GM19328 (cell line): ENCODE measurements around the gene EID2.

ENCODE experiments used
- ATAC-seq: cut with Tn5 transposase; IDR thresholded peaks from one replicate; pipeline ENCODE4 v1.9.1; 2021; ENCODE audit warnings: mild to moderate bottlenecking, moderate library complexity; ENCODE audit not compliant: unreplicated experiment

EID2 gene

DNA sequence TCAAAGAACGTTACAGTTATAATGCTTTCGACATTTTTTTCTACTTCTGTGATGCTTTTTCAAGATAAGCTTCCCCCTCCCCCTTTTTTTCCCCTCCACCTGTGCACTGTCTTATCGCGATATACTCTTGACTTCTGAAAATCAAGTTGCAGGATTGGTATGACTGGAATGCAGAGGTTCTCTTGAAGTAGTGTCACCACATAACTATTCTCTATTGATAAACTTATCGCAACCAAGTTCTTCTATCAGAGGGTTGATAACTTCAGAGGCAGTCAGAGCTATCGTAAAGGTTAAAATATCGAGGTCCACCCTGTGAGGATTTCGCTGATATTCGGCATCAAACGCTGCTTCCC, 820 bp downstream of the EID2 start:
- no peak for ATAC-seq

DNA sequence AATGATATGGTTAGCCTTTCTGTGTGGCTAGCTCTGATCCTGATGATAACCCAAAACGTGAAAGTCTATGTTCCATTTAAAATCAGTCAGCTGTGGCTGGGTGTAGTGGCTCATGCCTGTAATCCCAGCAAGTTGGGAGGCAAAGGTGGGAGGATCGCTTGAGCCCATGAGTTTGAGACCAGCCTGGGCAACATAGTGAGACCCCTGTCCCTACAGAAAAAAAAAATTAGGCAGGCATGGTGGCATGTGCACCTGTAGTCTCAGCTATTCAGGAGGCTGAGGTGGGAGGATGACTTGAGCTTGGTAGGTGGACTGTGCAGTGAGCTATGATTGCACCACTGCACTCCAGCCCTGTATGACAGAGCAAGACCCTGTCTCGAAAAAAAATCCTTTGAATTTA, 6.2 kb downstream of the EID2 start:
- no peak for ATAC-seq

DNA sequence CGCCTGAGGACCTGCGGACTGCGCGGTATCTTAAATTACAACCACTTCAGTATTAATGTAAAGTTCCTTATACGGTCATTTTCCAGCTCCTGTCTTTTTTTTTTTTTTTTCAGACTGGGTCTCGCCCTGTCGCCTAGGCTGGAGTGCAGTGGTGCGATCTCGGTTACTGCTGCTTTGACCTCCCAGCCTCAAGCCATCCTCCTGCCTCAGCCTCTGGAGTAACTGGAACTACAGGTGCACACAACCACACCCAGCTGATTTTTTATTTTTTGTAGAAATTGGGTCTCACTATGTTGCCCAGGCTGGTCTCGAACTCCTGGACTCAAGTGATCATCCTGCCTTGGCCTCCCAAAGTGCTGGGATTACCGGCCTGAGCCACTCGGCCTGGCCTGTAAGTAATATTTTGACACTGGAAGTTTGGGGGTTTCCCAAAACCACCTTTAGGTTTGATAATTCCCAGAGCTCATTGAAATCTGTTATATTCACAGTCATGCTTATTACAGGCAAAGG, 6.9 kb downstream of the EID2 start:
- ATAC-seq, result no peak

GRCh38 chr19:39532233-39533002, 7.5 kb downstream of the EID2 start, which contains the start of gene EID2B:
Gene EID2B, minus strand, starts transcription at chr19:39532852. Its CDS starts 50 bp downstream, at chr19:39532802.
- ATAC-seq, result peak; percentile 78

DNA sequence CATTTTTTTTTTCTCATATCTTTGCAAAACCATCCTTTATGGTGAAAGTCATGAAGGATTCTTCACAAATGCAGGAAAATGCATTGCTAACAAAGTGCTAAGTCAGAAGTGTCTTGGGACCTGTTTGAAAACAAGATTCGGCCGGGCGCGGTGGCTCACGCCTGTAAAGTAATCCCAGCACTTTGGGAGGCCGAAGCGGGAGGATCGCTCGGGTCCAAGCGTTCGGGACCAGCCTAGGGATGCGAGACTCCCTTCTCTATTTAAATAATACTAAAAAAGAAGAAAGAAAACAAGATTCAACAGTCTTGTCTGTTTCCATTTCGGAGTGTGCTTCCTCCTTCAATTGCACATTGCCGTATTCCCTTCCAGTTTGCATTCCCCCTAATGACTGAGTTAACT, 8.1 kb downstream of the EID2 start:
- no peak for ATAC-seq

DNA sequence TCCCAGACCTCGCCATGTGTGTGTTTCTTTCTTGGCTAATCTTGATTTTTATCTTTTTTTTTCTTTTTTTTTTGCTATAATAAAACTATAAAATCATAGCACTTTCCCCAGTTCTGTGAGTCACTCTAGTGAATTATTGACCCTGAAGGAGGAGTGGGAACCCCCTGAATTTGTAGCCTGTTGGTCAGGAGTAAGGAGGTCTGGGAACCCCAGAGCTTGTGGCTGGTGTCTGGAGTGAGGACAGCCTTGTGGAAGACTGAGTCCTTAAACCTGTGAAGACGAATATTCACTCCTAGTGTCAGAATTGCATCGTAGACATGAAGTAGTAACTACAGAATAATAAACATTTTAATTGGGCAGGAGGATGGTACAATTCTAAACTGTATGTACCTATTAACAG, 14.8 kb downstream of the EID2 start:
- ATAC-seq, result no peak

DNA sequence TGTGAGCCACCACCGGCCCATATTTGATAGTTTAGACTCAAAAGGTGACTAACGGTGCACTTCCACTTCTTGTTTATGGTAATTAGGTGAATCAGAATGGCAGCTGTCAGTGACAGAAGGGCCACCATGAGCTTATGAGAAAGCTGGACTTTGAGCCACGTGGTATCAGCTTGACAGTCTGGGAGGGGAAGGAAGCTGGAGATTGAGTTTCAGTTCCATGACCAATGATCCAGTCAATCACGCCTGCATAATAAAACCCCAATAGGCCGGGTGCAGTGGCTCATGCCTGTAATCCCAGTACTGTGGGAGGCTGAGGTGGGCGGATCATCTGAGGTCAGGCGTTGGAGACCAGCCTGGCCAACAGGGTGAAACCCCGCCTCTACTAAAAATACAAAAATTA, 15.5 kb downstream of the EID2 start:
- ATAC-seq, result no peak

DNA sequence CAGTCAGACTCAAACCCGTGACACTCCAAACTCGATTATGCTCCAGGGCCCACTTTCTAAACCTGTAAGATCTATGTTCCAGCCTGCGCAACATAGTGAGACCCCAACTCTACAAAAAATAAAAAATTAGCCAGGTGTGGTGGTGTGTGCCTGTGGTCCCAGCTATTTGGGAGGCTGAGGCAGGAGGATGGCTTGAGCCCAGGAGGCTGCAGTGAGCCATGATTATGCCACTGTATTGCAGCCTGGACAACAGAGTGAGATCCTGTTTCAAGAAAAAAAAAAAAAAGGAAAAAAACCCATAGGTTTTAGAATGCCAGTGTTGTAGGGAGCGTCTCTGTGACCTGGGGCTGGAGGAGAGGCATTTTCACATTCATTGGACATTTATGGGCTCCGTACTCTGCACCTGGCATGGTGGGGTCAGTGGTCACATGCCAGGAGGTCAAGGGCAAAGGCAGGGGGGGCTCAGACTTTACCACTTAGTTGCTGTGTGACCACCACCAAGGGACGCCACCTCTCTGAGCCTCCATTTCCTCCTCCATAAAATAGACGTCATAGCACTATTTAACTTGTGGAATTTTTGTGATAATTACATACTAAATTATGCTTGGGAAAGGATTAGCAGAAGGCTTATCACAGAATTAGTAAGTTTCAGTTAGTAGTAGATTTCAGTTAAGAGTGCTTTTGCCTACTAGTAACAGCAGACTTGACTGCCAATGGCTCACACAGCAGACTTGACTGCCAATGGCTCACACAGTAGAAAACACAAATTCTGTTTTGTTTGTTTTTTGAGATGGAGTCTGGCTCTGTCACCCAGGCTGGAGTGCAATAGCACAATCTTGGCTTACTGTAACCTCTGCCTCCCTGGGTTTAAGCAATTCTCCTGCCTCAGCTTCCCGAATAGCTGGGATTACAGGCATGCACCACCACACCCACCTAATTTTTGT, 19.1 kb downstream of the EID2 start:
- no peak for ATAC-seq

DNA sequence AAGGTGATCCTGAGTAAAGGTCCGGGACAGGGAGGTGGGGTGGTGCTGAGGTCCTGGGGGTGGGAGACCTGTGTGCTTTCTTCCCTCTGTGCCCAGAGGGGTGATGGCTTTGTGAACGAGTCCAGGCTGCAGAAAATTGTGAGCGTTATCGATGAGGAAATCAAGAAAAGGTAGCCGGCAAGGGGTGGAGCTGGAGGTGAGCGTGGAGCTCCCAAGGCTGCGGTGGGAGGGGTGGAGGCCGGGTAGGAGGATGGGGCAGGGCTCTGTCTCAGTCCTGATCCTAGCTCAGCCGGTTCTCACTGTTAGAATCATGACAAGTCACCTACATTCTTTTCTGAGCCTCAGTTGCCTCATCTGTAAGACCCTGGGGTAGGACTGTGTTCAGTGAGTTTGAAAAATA, 21.0 kb downstream of the EID2 start:
- no peak for ATAC-seq

- no peak for ATAC-seq
These were observed 21.5 kb downstream of the EID2 start for GRCh38 chr19:39518458-39518857.

- no peak for ATAC-seq
These were observed 22.5 kb downstream of the EID2 start for GRCh38 chr19:39517432-39517831.

GRCh38 chr19:39516270-39516669, 23.7 kb downstream of the EID2 start:
- ATAC-seq, result no peak

- ATAC-seq, result no peak
These were observed 24.3 kb downstream of the EID2 start for GRCh38 chr19:39515551-39516191.

- no peak for ATAC-seq
These were observed 25.0 kb downstream of the EID2 start, which contains the start of gene SELENOV for GRCh38 chr19:39514840-39515550. Gene SELENOV, plus strand, starts transcription at chr19:39515139. Its CDS starts 74 bp downstream, at chr19:39515213.

DNA sequence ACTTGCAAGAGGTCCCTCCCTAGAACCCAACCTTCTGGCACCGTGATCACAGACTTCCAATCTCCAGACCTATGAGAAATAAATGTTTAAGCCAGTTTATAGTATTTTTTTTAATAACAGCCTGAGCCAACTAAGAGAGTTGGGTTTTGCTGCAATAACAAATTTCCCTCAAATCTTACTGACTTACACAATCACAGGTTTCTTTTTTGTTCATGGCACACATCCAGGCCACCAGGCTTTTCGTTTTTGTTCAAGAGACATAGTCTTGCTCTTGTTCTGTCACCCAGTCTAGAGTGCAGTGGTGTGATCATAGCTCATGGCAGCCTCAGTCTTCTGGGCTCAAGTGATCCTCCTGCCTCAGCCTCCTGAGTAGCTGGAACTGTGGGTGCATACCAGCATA, 27.0 kb downstream of the EID2 start:
- ATAC-seq, result no peak

DNA sequence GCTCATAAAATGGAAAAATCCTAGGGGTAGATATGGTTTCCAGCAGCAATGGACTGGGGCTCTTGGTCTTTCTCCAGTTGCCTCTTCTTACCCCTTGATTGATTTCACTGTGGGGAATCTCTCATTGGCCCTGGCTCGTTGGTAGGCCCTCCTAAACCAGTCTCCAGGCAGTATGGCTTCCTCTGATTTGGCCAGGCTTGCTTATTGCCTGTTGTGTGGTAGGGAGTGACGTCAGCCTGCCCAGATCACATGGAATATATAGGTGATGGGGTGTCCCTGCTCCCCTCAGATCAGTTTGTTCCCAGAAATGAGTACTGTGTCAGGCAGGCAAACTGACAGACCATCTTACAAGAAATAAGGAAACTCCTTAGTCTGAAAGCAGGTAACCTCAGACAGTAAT, 30.7 kb downstream of the EID2 start:
- ATAC-seq, result no peak

GRCh38 chr19:39508629-39509028, 31.3 kb downstream of the EID2 start:
- no peak for ATAC-seq

DNA sequence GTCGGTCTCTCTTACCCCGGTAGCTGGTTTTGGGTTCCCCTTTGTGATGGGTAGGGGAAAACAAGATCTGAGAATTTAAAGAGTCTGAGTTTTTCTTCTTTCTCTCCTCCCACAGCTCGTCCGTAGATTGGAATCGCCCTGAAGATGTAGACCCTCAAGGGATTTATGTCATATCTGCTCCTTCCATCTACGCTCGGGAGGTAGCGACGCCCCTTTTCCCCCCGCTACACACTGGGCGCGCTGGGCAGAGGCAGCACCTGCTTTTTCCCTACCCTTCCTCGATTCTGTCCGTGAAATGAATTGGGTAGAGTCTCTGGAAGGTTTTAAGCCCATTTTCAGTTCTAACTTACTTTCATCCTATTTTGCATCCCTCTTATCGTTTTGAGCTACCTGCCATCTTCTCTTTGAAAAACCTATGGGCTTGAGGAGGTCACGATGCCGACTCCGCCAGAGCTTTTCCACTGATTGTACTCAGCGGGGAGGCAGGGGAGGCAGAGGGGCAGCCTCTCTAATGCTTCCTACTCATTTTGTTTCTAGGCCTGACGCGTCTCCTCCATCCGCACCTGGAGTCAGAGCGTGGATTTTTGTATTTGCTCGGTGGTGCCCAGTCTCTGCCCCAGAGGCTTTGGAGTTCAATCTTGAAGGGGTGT, 32.1 kb downstream of the EID2 start:
- ATAC-seq, result no peak

DNA sequence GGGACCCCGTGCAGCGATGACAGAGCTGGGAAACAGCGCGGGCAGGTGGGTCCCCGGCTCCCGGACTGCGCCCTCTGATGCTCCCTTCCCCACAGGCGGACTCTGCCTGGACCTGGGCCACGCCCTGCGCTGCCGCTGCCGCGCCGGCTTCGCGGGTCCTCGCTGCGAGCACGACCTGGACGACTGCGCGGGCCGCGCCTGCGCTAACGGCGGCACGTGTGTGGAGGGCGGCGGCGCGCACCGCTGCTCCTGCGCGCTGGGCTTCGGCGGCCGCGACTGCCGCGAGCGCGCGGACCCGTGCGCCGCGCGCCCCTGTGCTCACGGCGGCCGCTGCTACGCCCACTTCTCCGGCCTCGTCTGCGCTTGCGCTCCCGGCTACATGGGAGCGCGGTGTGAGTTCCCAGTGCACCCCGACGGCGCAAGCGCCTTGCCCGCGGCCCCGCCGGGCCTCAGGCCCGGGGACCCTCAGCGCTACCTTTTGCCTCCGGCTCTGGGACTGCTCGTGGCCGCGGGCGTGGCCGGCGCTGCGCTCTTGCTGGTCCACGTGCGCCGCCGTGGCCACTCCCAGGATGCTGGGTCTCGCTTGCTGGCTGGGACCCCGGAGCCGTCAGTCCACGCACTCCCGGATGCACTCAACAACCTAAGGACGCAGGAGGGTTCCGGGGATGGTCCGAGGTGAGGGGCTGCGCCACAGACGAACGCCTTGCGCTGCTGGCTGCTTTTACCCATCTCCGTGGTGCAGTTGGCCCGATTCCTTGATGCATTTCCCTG, 32.8 kb downstream of the EID2 start:
- ATAC-seq, result no peak
